HL-60 (cell line): ENCODE data around the gene DHX35.

Experiments used
- DNase-seq, 2 experiments: peaks; one replicate each; pipeline ENCODE4 v3.0.0-alpha.2; 2010 to 2020; ENCODE audit warnings: low read depth in 1 of 2, low spot score in 1 of 2
- H3K27ac ChIP-seq: fragments of 250-450 bp; sonication (Bioruptor Pico); replicated peaks from 2 replicates; pipeline ENCODE4 v1.5.1; 2020; ENCODE audit warnings: mild to moderate bottlenecking, moderate library complexity
- H3K27me3 ChIP-seq: fragments of 250-450 bp; sonication (Bioruptor Pico); 2 replicates; pipeline ENCODE4 v1.5.1; 2021; ENCODE audit warnings: mild to moderate bottlenecking, moderate library complexity; ENCODE audit not compliant: insufficient read depth, poor library complexity, severe bottlenecking
- H3K4me3 ChIP-seq: replicated peaks from 2 replicates; pipeline ENCODE4 v1.5.1; 2011; ENCODE audit warnings: mild to moderate bottlenecking, control low read depth, low read length; ENCODE audit not compliant: insufficient read depth
- CTCF ChIP-seq: IDR thresholded peaks from one replicate; pipeline ENCODE4 v1.5.1; 2011; ENCODE audit warnings: low read length, control low read depth, inconsistent platforms; ENCODE audit not compliant: insufficient read depth
- GABPA ChIP-seq: IDR thresholded peaks from 2 replicates; pipeline ENCODE4 v1.6.1; 2012; ENCODE audit warnings: low read depth
- POLR2AphosphoS5 ChIP-seq: IDR thresholded peaks from 2 replicates; pipeline ENCODE4 v1.6.1; 2012; ENCODE audit warnings: low read depth
- REST ChIP-seq: IDR thresholded peaks from 2 replicates; pipeline ENCODE4 v1.6.1; 2012; ENCODE audit warnings: low read depth; ENCODE audit not compliant: insufficient replicate concordance
- SPI1 ChIP-seq: IDR thresholded peaks from 2 replicates; pipeline ENCODE4 v1.6.1; 2012; ENCODE audit warnings: low read depth, mild to moderate bottlenecking, borderline replicate concordance

The DHX35 gene

GRCh38 chr20:39044501-39044900 is 82.4 kb downstream of the DHX35 start:
- TF ChIP-seq REST (no peak), POLR2AphosphoS5 (no peak), SPI1 (no peak), CTCF (no peak), GABPA (no peak)
- Histone ChIP-seq H3K27ac (no peak overlapping the region), H3K27me3 (no peaks in the 10 kb centered on the region), H3K4me3 (no peak overlapping the region)
- no peak for DNase-seq

- no peak overlapping the region for H3K27ac ChIP-seq
- no peak for TF ChIP-seq SPI1
- TF ChIP-seq GABPA: no peak
- no peak for TF ChIP-seq CTCF
- no peak for DNase-seq
- no peaks in the 10 kb centered on the region for H3K27me3 ChIP-seq
- no peak overlapping the region for H3K4me3 ChIP-seq
Measured at GRCh38 chr20:39045676-39046075, 83.5 kb downstream of the DHX35 start.

GRCh38 chr20:39047417-39047985 is 85.4 kb downstream of the DHX35 start:
- H3K27ac ChIP-seq: no peak overlapping the region
- DNase-seq: no peak
- no peak for TF ChIP-seq GABPA
- TF ChIP-seq REST: no peak
- no peak for TF ChIP-seq SPI1
- no peak for TF ChIP-seq CTCF
- TF ChIP-seq POLR2AphosphoS5: no peak
- H3K4me3 ChIP-seq: no peak overlapping the region
- no peaks in the 10 kb centered on the region for H3K27me3 ChIP-seq

GRCh38 chr20:39048000-39048696 is 86.0 kb downstream of the DHX35 start:
- TF ChIP-seq SPI1 (peak; percentile 24; the same call in 1 of the 2 replicates), CTCF (peak; percentile 100), REST (peak; percentile 25), POLR2AphosphoS5 (no peak)
- Histone ChIP-seq H3K27me3 (no peaks in the 10 kb centered on the region), H3K27ac (no peak overlapping the region), H3K4me3 (no peak overlapping the region)
- peak; percentile 61 to 67 for DNase-seq
